H9 (cell line): Measurements from ENCODE around the gene BTBD1. TPM values are rescaled to one million over a fixed set of nuclear protein-coding genes. Genes with fewer than 3 reads are reported as not detected.

Experiments
- DNase-seq: peaks from one replicate; pipeline ENCODE4 v3.0.0-alpha.2; 2017
- H2AFZ ChIP-seq: one replicate; pipeline ENCODE4 v1.6.1; 2013; ENCODE audit warnings: mild to moderate bottlenecking, low read length, control low read depth, moderate library complexity
- H2AK5ac ChIP-seq: 2 replicates; pipeline ENCODE4 v1.6.1; 2013; ENCODE audit warnings: low read length, control low read depth, mixed read lengths; ENCODE audit not compliant: insufficient read length
- H2BK120ac ChIP-seq: one replicate; pipeline ENCODE4 v1.6.1; 2013; ENCODE audit warnings: low read depth, mild to moderate bottlenecking, low read length, control low read depth, inconsistent platforms; ENCODE audit not compliant: poor library complexity, severe bottlenecking
- H2BK12ac ChIP-seq: 2 replicates; pipeline ENCODE4 v1.6.1; 2013; ENCODE audit warnings: low read length, control low read depth, mixed read lengths, low read depth; ENCODE audit not compliant: insufficient read length
- H2BK15ac ChIP-seq: 2 replicates; pipeline ENCODE4 v1.6.1; 2013; ENCODE audit warnings: low read depth, low read length, control low read depth
- H2BK20ac ChIP-seq: one replicate; pipeline ENCODE4 v1.6.1; 2013; ENCODE audit warnings: low read depth, mild to moderate bottlenecking, low read length, control low read depth, inconsistent platforms; ENCODE audit not compliant: poor library complexity, severe bottlenecking
- H2BK5ac ChIP-seq: 2 replicates; pipeline ENCODE4 v1.6.1; 2013; ENCODE audit warnings: low read length, control low read depth, mixed read lengths; ENCODE audit not compliant: insufficient read length
- H3K14ac ChIP-seq: 2 replicates; pipeline ENCODE4 v1.6.1; 2013; ENCODE audit warnings: low read length, control low read depth; ENCODE audit not compliant: insufficient read depth
- H3K18ac ChIP-seq: 2 replicates; pipeline ENCODE4 v1.6.1; 2013; ENCODE audit warnings: low read depth, mild to moderate bottlenecking, mixed read lengths, low read length, control low read depth; ENCODE audit not compliant: insufficient read length
- H3K23ac ChIP-seq: 2 replicates; pipeline ENCODE4 v1.6.1; 2013; ENCODE audit warnings: low read length, control low read depth, mixed read lengths, low read depth; ENCODE audit not compliant: insufficient read length
- H3K23me2 ChIP-seq: 2 replicates; pipeline ENCODE4 v1.6.1; 2013; ENCODE audit warnings: low read depth, mild to moderate bottlenecking, mixed read lengths, low read length, control low read depth; ENCODE audit not compliant: insufficient read length, poor library complexity, severe bottlenecking
- H3K27ac ChIP-seq: 2 replicates; pipeline ENCODE4 v1.5.1; 2013; ENCODE audit warnings: low read length, control low read depth, mixed read lengths, low read depth; ENCODE audit not compliant: insufficient read length
- H3K27me3 ChIP-seq: 2 replicates; pipeline ENCODE4 v1.6.1; 2013; ENCODE audit warnings: low read length, control low read depth, inconsistent platforms; ENCODE audit not compliant: insufficient read depth
- H3K4ac ChIP-seq: 2 replicates; pipeline ENCODE4 v1.6.1; 2013; ENCODE audit warnings: low read depth, mild to moderate bottlenecking, control low read depth, inconsistent platforms, low read length, moderate library complexity
- H3K4me1 ChIP-seq: 2 replicates; pipeline ENCODE4 v1.6.1; 2013; ENCODE audit warnings: low read length, control low read depth, inconsistent platforms; ENCODE audit not compliant: insufficient read depth
- H3K4me2 ChIP-seq: 2 replicates; pipeline ENCODE4 v1.6.1; 2013; ENCODE audit warnings: low read length, control low read depth, mixed read lengths; ENCODE audit not compliant: insufficient read length, insufficient read depth
- H3K56ac ChIP-seq: 2 replicates; pipeline ENCODE4 v1.6.1; 2013; ENCODE audit warnings: low read depth, mild to moderate bottlenecking, mixed read lengths, low read length, control low read depth; ENCODE audit not compliant: insufficient read length
- H3K79me1 ChIP-seq: 2 replicates; pipeline ENCODE4 v1.6.1; 2013; ENCODE audit warnings: low read depth, mild to moderate bottlenecking, moderate library complexity, low read length, control low read depth, inconsistent platforms; ENCODE audit not compliant: insufficient read depth, poor library complexity, severe bottlenecking
- H3K79me2 ChIP-seq: 2 replicates; pipeline ENCODE4 v1.6.1; 2013; ENCODE audit warnings: low read length, control low read depth, inconsistent platforms; ENCODE audit not compliant: insufficient read depth
- H3K9ac ChIP-seq: 2 replicates; pipeline ENCODE4 v1.6.1; 2013; ENCODE audit warnings: low read length, control low read depth, mixed read lengths; ENCODE audit not compliant: insufficient read length; ENCODE audit errors: extremely low read depth
- H3K9me3 ChIP-seq: one replicate; pipeline ENCODE4 v1.6.1; 2013; ENCODE audit warnings: low read depth, low read length, inconsistent platforms; ENCODE audit not compliant: control insufficient read depth
- H3T11ph ChIP-seq: one replicate; pipeline ENCODE4 v1.6.1; 2013; ENCODE audit warnings: mild to moderate bottlenecking, low read length, control low read depth, inconsistent platforms
- H4K20me1 ChIP-seq: one replicate; pipeline ENCODE4 v1.6.1; 2013; ENCODE audit not compliant: control insufficient read depth, insufficient read length, insufficient read depth
- H4K5ac ChIP-seq: 2 replicates; pipeline ENCODE4 v1.6.1; 2013; ENCODE audit warnings: low read depth, mild to moderate bottlenecking, mixed read lengths, low read length, control low read depth; ENCODE audit not compliant: insufficient read length
- H4K8ac ChIP-seq: replicated peaks from 2 replicates; pipeline ENCODE4 v1.6.1; 2013; ENCODE audit warnings: low read length, control low read depth, mixed read lengths, low read depth; ENCODE audit not compliant: insufficient read length
- H4K91ac ChIP-seq: 2 replicates; pipeline ENCODE4 v1.6.1; 2013; ENCODE audit warnings: low read depth, mild to moderate bottlenecking, moderate library complexity, mixed read lengths, low read length, control low read depth; ENCODE audit not compliant: insufficient read length
- H3K27ac Mint-ChIP-seq, 3 experiments: 2 replicates in 2 of 3; 3 replicates in 1 of 3; pipeline ENCODE4 v1.8.0; 2020 to 2021; ENCODE audit warnings: mixed read lengths in 3 of 3, mild to moderate bottlenecking in 1 of 3, moderate library complexity in 1 of 3
- H3K27me3 Mint-ChIP-seq: 2 replicates; pipeline ENCODE4 v1.8.0; 2021; ENCODE audit warnings: low read depth, mild to moderate bottlenecking, moderate library complexity, mixed read lengths
- H3K36me3 Mint-ChIP-seq, 3 experiments: 2 replicates in 2 of 3; 3 replicates in 1 of 3; pipeline ENCODE4 v1.8.0; 2020 to 2021; ENCODE audit warnings: low read depth in 3 of 3, mixed read lengths in 3 of 3; ENCODE audit not compliant: insufficient read depth in 1 of 3
- H3K4me1 Mint-ChIP-seq, 2 experiments: 2 replicates each; pipeline ENCODE4 v1.8.0; 2020; ENCODE audit warnings: mixed read lengths in 2 of 2
- H3K4me3 Mint-ChIP-seq, 2 experiments: 2 replicates in 1 of 2; 3 replicates in 1 of 2; pipeline ENCODE4 v1.8.0; 2020 to 2021; ENCODE audit warnings: mild to moderate bottlenecking in 2 of 2, mixed read lengths in 2 of 2, moderate library complexity in 1 of 2
- H3K9me3 Mint-ChIP-seq, 2 experiments: 2 replicates in 1 of 2; 3 replicates in 1 of 2; pipeline ENCODE4 v1.8.0; 2020; ENCODE audit warnings: mild to moderate bottlenecking in 2 of 2, mixed read lengths in 2 of 2, moderate library complexity in 1 of 2
- CTCF ChIP-seq: fragments of 200-600 bp; sonication (generic); conservative IDR thresholded peaks from 3 replicates; pipeline ENCODE4 v1.8.0; 2021; ENCODE audit warnings: antibody characterized with exemption, mild to moderate bottlenecking
- WGBS: extraction: QIAGEN DNeasy Blood & Tissue Kit; methylation state at CpG from one replicate; pipeline ENCODE4 v1.1.7; 2013; ENCODE audit warnings: missing lambda C conversion rate, low lambda C conversion rate, mixed read lengths; ENCODE audit not compliant: insufficient read length; ENCODE audit errors: extremely low coverage; 5-methylcytosine and 5-hydroxymethylcytosine counted together
- total RNA-seq: library from RNA; stranded (reverse); gene quantifications from 2 replicates; pipeline ENCODE4 v1.2.1, GENCODE V29; 2021

The BTBD1 gene
- total RNA-seq, 1 experiment from 2014 or later, result 43.3 TPM

DNA sequence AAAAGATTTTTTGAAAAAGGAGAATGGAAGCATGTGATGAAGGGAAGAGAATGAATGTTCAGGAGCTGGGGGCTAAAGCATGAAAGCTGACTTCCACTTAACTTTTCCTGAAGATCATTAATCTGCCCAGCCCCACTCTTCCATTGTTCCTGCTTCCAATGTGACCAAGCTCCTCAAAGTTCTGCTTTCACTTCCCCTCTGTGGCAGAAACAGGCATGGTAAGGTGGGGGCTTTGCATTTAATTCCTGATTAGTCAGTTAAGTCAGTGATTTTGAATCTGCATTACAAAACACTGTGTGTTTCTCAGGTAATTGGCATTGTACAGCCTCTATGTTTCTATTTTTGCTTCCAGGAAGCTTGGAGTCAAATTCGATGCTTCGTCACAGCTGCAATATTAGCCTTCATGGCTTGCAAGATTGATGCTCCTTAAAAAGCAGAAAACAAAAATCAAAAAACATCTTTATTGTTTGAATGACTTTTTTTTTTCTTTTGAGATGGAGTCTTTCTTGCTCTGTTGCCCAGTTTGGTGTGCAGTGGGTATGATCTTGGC is 33.1 kb upstream of the BTBD1 start:
- H3K56ac ChIP-seq, result no peak overlapping the region
- H3K27me3 ChIP-seq, result no peaks in the 10 kb centered on the region
- H3K18ac ChIP-seq, result no peak overlapping the region
- no peak overlapping the region for H2BK20ac ChIP-seq
- H3K9ac ChIP-seq, result no peak overlapping the region
- no peaks in the 10 kb centered on the region for H3K23me2 ChIP-seq
- no peaks in the 10 kb centered on the region for H3K79me1 ChIP-seq
- no peak overlapping the region for H3K27ac ChIP-seq
- no peak overlapping the region for H4K8ac ChIP-seq
- no peak overlapping the region for H3K23ac ChIP-seq
- no peak overlapping the region for H3K4ac ChIP-seq
- no peak overlapping the region for H2BK5ac ChIP-seq
- no peak overlapping the region for H2AFZ ChIP-seq
- H4K20me1 ChIP-seq, result no peaks in the 10 kb centered on the region
- no peak overlapping the region for H3K14ac ChIP-seq
- no peak overlapping the region for H2BK120ac ChIP-seq
- WGBS, result no CpG with 5 or more reads among the region's 2 CpGs
- Mint-ChIP-seq H3K9me3 (no peaks in the 10 kb centered on the region; a peak in 1 of 5 replicates), H3K4me1 (peaks cover 4 to 7% of the 10 kb centered on the region in 2 experiments; a peak in 2 of 4 replicates), H3K4me3 (no peak overlapping the region), H3K36me3 (no peaks in the 10 kb centered on the region), H3K27me3 (peaks cover 52% of the 10 kb centered on the region), H3K27ac (no peak overlapping the region)
- no peak for DNase-seq
- H4K91ac ChIP-seq, result no peak overlapping the region
- H3K4me2 ChIP-seq, result no peak overlapping the region
- no peak overlapping the region for H2BK15ac ChIP-seq
- H3K4me1 ChIP-seq, result no peaks in the 10 kb centered on the region
- TF ChIP-seq CTCF, result no peak
- no peak overlapping the region for H2AK5ac ChIP-seq
- H3K9me3 ChIP-seq, result no peaks in the 10 kb centered on the region
- no peak overlapping the region for H3T11ph ChIP-seq
- H2BK12ac ChIP-seq, result no peak overlapping the region
- H4K5ac ChIP-seq, result no peak overlapping the region
- no peaks in the 10 kb centered on the region for H3K79me2 ChIP-seq
